Trophoblast cell (in vitro differentiated cells and primary cell): ENCODE measurements around the gene ACTN4.

Source experiments
- DNase-seq, 2 donors: peaks; one replicate each; pipeline ENCODE4 v3.0.0-alpha.2; 2016
- H2AFZ ChIP-seq: 2 replicates; pipeline ENCODE4 v1.6.1; 2013; ENCODE audit warnings: low read length, moderate library complexity, mild to moderate bottlenecking; ENCODE audit not compliant: insufficient read depth, poor library complexity
- H2AK5ac ChIP-seq: 2 replicates; pipeline ENCODE4 v1.6.1; 2013; ENCODE audit warnings: mild to moderate bottlenecking, low read length
- H2BK120ac ChIP-seq: 2 replicates; pipeline ENCODE4 v1.6.1; 2013; ENCODE audit warnings: low read length, mild to moderate bottlenecking, moderate library complexity; ENCODE audit not compliant: insufficient read depth, poor library complexity
- H2BK12ac ChIP-seq: 2 replicates; pipeline ENCODE4 v1.6.1; 2013; ENCODE audit warnings: mild to moderate bottlenecking, low read length, moderate library complexity
- H2BK5ac ChIP-seq: 2 replicates; pipeline ENCODE4 v1.6.1; 2013; ENCODE audit warnings: low read length, low read depth, moderate library complexity, mild to moderate bottlenecking; ENCODE audit not compliant: poor library complexity
- H3K14ac ChIP-seq: 2 replicates; pipeline ENCODE4 v1.6.1; 2013; ENCODE audit warnings: mild to moderate bottlenecking, low read length
- H3K18ac ChIP-seq: 2 replicates; pipeline ENCODE4 v1.6.1; 2013; ENCODE audit warnings: mild to moderate bottlenecking, low read length
- H3K23ac ChIP-seq: 2 replicates; pipeline ENCODE4 v1.6.1; 2013; ENCODE audit warnings: low read length
- H3K27ac ChIP-seq: 2 replicates; pipeline ENCODE4 v1.5.1; 2013; ENCODE audit warnings: low read depth, mild to moderate bottlenecking, inconsistent platforms, low read length, moderate library complexity
- H3K27me3 ChIP-seq: 2 replicates; pipeline ENCODE4 v1.6.1; 2013; ENCODE audit warnings: inconsistent platforms, mild to moderate bottlenecking, low read length, moderate library complexity; ENCODE audit not compliant: insufficient read depth
- H3K36me3 ChIP-seq, 2 experiments: 1 replicate in 1 of 2; 2 replicates in 1 of 2; pipeline ENCODE4 v1.6.1; 2013; ENCODE audit warnings: low read length in 2 of 2, mild to moderate bottlenecking in 2 of 2, moderate library complexity in 1 of 2; ENCODE audit not compliant: insufficient read depth in 2 of 2, control insufficient read depth in 1 of 2
- H3K4ac ChIP-seq: 2 replicates; pipeline ENCODE4 v1.6.1; 2013; ENCODE audit warnings: low read depth, mild to moderate bottlenecking, low read length, moderate library complexity
- H3K4me1 ChIP-seq, 2 experiments: 1 replicate in 1 of 2; 2 replicates in 1 of 2; pipeline ENCODE4 v1.6.1; 2013; ENCODE audit warnings: low read length in 2 of 2, mild to moderate bottlenecking in 2 of 2, moderate library complexity in 1 of 2; ENCODE audit not compliant: insufficient read depth in 2 of 2, control insufficient read depth in 1 of 2
- H3K4me2 ChIP-seq: 2 replicates; pipeline ENCODE4 v1.6.1; 2013; ENCODE audit warnings: inconsistent platforms, mild to moderate bottlenecking, low read length, moderate library complexity
- H3K4me3 ChIP-seq: 2 replicates; pipeline ENCODE4 v1.5.1; 2013; ENCODE audit warnings: mild to moderate bottlenecking, low read depth, low read length, inconsistent platforms
- H3K79me1 ChIP-seq: one replicate; pipeline ENCODE4 v1.6.1; 2013; ENCODE audit warnings: low read length
- H3K79me2 ChIP-seq: 2 replicates; pipeline ENCODE4 v1.6.1; 2013; ENCODE audit warnings: low read length, mild to moderate bottlenecking; ENCODE audit not compliant: control insufficient read depth, insufficient read depth, poor library complexity
- H3K9ac ChIP-seq: 2 replicates; pipeline ENCODE4 v1.6.1; 2013; ENCODE audit warnings: mild to moderate bottlenecking, low read length
- H3K9me3 ChIP-seq: 2 replicates; pipeline ENCODE4 v1.6.1; 2013; ENCODE audit warnings: low read depth, mild to moderate bottlenecking, control low read depth, inconsistent platforms, low read length; ENCODE audit not compliant: insufficient read depth
- H4K12ac ChIP-seq: 2 replicates; pipeline ENCODE4 v1.6.1; 2013; ENCODE audit warnings: low read depth, mild to moderate bottlenecking, low read length, moderate library complexity
- H4K8ac ChIP-seq: 2 replicates; pipeline ENCODE4 v1.6.1; 2013; ENCODE audit warnings: low read depth, mild to moderate bottlenecking, low read length, moderate library complexity
- H4K91ac ChIP-seq: one replicate; pipeline ENCODE4 v1.6.1; 2013; ENCODE audit warnings: low read depth, mild to moderate bottlenecking, low read length, moderate library complexity
- WGBS: extraction: QIAGEN DNeasy Blood & Tissue Kit; methylation state at CpG from one replicate; pipeline ENCODE4 v1.1.7; 2013; ENCODE audit warnings: missing lambda C conversion rate; ENCODE audit not compliant: insufficient read length, insufficient coverage; ENCODE audit errors: extremely low coverage; 5-methylcytosine and 5-hydroxymethylcytosine counted together

The ACTN4 gene

DNA sequence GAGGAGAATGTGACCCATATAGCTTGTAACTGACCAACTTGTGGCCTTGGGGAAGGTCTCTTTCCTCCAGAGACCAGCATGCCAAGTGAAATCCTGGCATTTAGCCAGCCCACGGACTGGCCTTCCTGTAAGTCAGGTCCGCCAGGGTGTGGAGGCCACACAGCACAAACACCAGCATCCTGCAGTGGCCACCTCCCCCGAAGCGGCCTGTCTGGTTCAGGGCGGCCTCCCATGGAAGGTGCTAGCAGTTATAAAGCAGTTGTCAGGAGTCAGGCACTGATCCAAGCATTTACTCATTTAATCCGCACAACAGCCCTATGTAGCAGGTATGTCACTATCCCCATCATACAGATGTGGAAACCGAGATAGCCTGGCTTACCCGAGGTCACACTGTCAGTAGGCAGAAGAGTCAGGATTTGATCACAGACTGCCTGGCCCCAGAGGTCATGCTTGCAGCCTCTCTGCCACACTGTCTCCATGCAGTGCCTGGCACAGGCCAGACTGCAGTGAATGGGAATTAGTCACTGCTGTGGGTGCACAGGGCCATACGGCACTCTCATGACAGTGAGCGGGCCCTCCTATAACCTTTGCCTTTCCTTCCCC, 60.2 kb downstream of the ACTN4 start:
- no peak overlapping the region for H3K18ac ChIP-seq
- H3K27me3 ChIP-seq, result no peaks in the 10 kb centered on the region
- no peak overlapping the region for H2AK5ac ChIP-seq
- no peak overlapping the region for H3K27ac ChIP-seq
- no peak overlapping the region for H2BK5ac ChIP-seq
- H3K4me1 ChIP-seq, result peaks cover 18 to 23% of the 10 kb centered on the region in 2 experiments
- no peaks in the 10 kb centered on the region for H3K79me2 ChIP-seq
- H3K23ac ChIP-seq, result no peak overlapping the region
- peaks cover 7% of the 10 kb centered on the region for H3K79me1 ChIP-seq
- no peak overlapping the region for H2BK120ac ChIP-seq
- WGBS, result no CpG with 5 or more reads among the region's 10 CpGs
- H3K9me3 ChIP-seq, result peaks cover 2% of the 10 kb centered on the region
- no peak overlapping the region for H3K14ac ChIP-seq
- peaks cover 98 to 99% of the 10 kb centered on the region in 2 experiments for H3K36me3 ChIP-seq
- H4K8ac ChIP-seq, result no peak overlapping the region
- H4K12ac ChIP-seq, result no peak overlapping the region
- H3K4me3 ChIP-seq, result no peak overlapping the region
- no peak overlapping the region for H3K9ac ChIP-seq
- no peak overlapping the region for H3K4me2 ChIP-seq
- DNase-seq, result peak in 1 of 2 donors; percentile 43
- H2AFZ ChIP-seq, result no peak overlapping the region
- H2BK12ac ChIP-seq, result no peak overlapping the region
- no peak overlapping the region for H4K91ac ChIP-seq
- no peak overlapping the region for H3K4ac ChIP-seq

DNA sequence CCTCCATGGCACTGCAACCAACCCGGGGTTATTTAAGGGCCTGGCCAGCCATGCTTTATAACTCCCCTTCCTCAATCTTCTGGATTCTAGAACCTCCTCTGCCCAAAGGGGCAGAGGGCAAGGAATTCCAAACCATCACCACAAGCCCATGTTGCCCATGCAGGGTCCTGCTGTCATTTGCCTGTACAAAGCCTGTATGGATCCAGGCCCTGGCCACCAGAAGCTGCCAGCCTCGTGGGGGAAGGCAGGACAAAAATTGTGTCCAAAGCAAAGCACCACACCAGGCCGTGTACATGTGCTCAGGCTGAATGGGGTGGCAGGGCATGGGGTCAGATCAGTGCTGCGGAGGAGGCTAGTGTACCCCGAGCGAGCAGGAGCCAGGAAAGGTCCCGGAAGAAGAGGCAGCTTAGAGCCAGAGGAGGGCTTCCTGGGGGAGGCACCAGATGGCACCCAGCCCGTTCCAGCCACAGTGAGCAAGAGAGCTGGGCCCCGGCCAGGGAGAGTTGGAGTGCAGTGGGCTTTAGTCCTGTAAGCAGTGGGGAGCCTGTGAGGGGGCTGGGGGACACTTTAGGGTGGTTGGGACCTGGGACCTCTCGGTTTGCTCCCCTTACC, 61.1 kb downstream of the ACTN4 start:
- no peak overlapping the region for H3K4me3 ChIP-seq
- H3K27me3 ChIP-seq, result no peaks in the 10 kb centered on the region
- no peak overlapping the region for H2BK12ac ChIP-seq
- H3K9me3 ChIP-seq, result peaks cover 2% of the 10 kb centered on the region
- no peak overlapping the region for H4K8ac ChIP-seq
- H3K14ac ChIP-seq, result no peak overlapping the region
- no peak overlapping the region for H3K9ac ChIP-seq
- WGBS, result no CpG with 5 or more reads among the region's 10 CpGs
- H3K23ac ChIP-seq, result no peak overlapping the region
- H3K4me1 ChIP-seq, result peaks cover 18 to 23% of the 10 kb centered on the region in 2 experiments
- no peak for DNase-seq
- no peak overlapping the region for H3K27ac ChIP-seq
- H2BK5ac ChIP-seq, result no peak overlapping the region
- H3K36me3 ChIP-seq, result peaks cover 100% of the 10 kb centered on the region in 2 experiments
- no peak overlapping the region for H3K4ac ChIP-seq
- H3K18ac ChIP-seq, result no peak overlapping the region
- H4K91ac ChIP-seq, result no peak overlapping the region
- no peak overlapping the region for H2AFZ ChIP-seq
- no peak overlapping the region for H2AK5ac ChIP-seq
- H3K79me2 ChIP-seq, result no peaks in the 10 kb centered on the region
- H3K4me2 ChIP-seq, result no peak overlapping the region
- H3K79me1 ChIP-seq, result peaks cover 7% of the 10 kb centered on the region
- H2BK120ac ChIP-seq, result no peak overlapping the region
- no peak overlapping the region for H4K12ac ChIP-seq

DNA sequence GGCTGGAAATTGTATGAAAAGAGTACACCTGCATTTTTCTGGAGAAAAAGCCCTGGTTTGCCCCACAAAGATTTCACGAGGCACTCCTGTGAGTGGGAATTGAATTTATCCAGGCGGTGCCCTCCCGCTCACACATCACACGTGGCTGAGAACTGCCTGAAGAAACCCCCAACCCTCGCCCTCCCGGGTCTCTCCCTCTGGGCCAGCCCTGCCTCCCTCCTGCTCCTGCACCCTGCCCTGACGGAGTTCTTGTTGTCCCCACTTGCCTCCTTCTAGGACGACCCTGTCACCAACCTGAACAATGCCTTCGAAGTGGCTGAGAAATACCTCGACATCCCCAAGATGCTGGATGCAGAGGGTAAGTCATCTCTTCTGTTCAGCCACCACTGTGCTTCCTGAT, 61.7 kb downstream of the ACTN4 start:
- H3K23ac ChIP-seq, result no peak overlapping the region
- no peak overlapping the region for H2BK5ac ChIP-seq
- peaks cover 2% of the 10 kb centered on the region for H3K9me3 ChIP-seq
- no peak overlapping the region for H3K4me3 ChIP-seq
- H3K36me3 ChIP-seq, result peaks cover 100% of the 10 kb centered on the region in 2 experiments
- peaks cover 18 to 23% of the 10 kb centered on the region in 2 experiments for H3K4me1 ChIP-seq
- no peak overlapping the region for H4K12ac ChIP-seq
- no peak overlapping the region for H3K18ac ChIP-seq
- H3K14ac ChIP-seq, result no peak overlapping the region
- no peak overlapping the region for H3K4me2 ChIP-seq
- H3K9ac ChIP-seq, result no peak overlapping the region
- no peak overlapping the region for H3K27ac ChIP-seq
- no peak overlapping the region for H3K4ac ChIP-seq
- DNase-seq, result no peak
- H2AFZ ChIP-seq, result no peak overlapping the region
- H2BK12ac ChIP-seq, result no peak overlapping the region
- peaks cover 7% of the 10 kb centered on the region for H3K79me1 ChIP-seq
- no peak overlapping the region for H2BK120ac ChIP-seq
- H4K8ac ChIP-seq, result no peak overlapping the region
- H4K91ac ChIP-seq, result no peak overlapping the region
- H2AK5ac ChIP-seq, result no peak overlapping the region
- no peaks in the 10 kb centered on the region for H3K79me2 ChIP-seq
- no CpG with 5 or more reads among the region's 10 CpGs for WGBS
- no peaks in the 10 kb centered on the region for H3K27me3 ChIP-seq

DNA sequence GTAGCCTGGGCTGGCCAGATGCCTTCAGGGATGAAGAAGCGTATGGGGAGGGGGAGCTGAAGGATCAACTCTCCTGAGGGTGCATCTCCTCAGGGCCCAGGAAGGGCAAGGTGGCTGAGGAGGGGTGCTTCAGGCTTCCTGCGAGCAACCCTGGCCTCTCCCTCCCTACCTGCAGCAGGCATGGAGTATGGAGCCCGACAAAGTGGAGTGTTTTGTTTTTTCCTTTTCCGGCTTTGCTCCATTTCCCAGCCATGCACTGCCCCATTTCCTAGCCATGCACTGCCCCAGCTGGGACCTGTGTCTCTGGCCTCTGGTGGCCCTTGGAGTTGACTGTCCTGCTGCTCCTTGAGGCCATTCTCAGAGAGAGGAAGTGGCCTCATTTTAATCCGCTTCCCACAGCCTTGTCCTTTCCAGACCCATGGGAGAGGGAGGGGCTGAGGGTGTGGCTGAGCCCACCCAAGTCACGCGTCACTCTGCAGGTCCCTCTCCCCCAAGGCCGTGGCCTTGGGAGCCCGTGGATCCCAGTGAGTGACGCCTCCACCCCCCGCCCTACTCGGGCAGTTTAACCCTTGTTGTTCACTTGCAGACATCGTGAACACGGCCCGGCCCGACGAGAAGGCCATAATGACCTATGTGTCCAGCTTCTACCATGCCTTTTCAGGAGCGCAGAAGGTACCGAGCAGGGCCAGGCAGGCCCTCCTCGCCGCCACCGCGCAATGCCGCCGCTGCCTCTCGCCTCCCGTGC, 62.4 kb downstream of the ACTN4 start:
- Histone ChIP-seq H3K18ac (peak overlapping the region; percentile 8), H4K91ac (no peak overlapping the region), H3K36me3 (peaks cover 100% of the 10 kb centered on the region in 2 experiments), H3K4me3 (no peak overlapping the region), H3K4me2 (no peak overlapping the region), H3K23ac (no peak overlapping the region), H3K27me3 (no peaks in the 10 kb centered on the region), H4K8ac (peak overlapping the region; percentile 8), H3K79me1 (peaks cover 7% of the 10 kb centered on the region), H4K12ac (no peak overlapping the region), H3K4ac (no peak overlapping the region), H2AFZ (no peak overlapping the region), H3K14ac (peak overlapping the region; percentile 20), H3K27ac (no peak overlapping the region), H3K9me3 (peaks cover 2% of the 10 kb centered on the region), H3K79me2 (no peaks in the 10 kb centered on the region), H3K4me1 (peaks cover 18 to 23% of the 10 kb centered on the region in 2 experiments), H2AK5ac (no peak overlapping the region), H3K9ac (no peak overlapping the region), H2BK12ac (no peak overlapping the region), H2BK5ac (peak overlapping the region; percentile 18), H2BK120ac (no peak overlapping the region)
- no peak for DNase-seq
- WGBS, result no CpG with 5 or more reads among the region's 27 CpGs
